ENCODE data around the gene THBS3. TPM values are rescaled to one million over a fixed set of nuclear protein-coding genes. Genes with fewer than 3 reads are reported as not detected.
"Not testable (repeated sequence)": the region's sequence is repeated elsewhere in the genome, so short reads cannot be mapped to it uniquely, and the experiment has no call there.

Gene THBS3
- total RNA-seq, 2 experiments from 2014 or later, result 11.1 to 28.7 TPM

GRCh38 chr1:155247667-155248553 lies 40.2 kb upstream of the THBS3 start:
- H3K4me1 ChIP-seq (ENCODE audit: insufficient read depth, low read length, poor library complexity, severe bottlenecking), result peaks cover 27% of the 10 kb centered on the region
- H4K20me1 ChIP-seq (ENCODE audit: insufficient read depth, low read length), result no peaks in the 10 kb centered on the region
- peaks cover 14% of the 10 kb centered on the region; the same call in 1 of the 2 replicates for H3K79me2 ChIP-seq (ENCODE audit: insufficient read depth, low read depth, low read length)
- ChIA-PET CTCF (ENCODE audit: unreplicated experiment) (no interaction called here), POLR2A (interaction anchor here (0.5 kb wide), 1 partner anchor 102 kb away, joined by 6 read pairs; no protein-coding TSS in a partner anchor)
- no peak overlapping the region for H3K4me3 ChIP-seq (ENCODE audit: low read depth, low read length, poor library complexity, severe bottlenecking)
- H3K36me3 ChIP-seq (ENCODE audit: insufficient read depth, low read length), result peaks cover 7% of the 10 kb centered on the region; the same call in 1 of the 2 replicates
- no peaks in the 10 kb centered on the region for H3K9me3 ChIP-seq (ENCODE audit: low read length)
- no peak for DNase-seq (ENCODE audit: low spot score)
- no peaks in the 10 kb centered on the region for H3K9me2 ChIP-seq (ENCODE audit: insufficient read depth, low read length)
- no peak overlapping the region for H2AFZ ChIP-seq (ENCODE audit: low read length)
- no TSS peak for BruUV-seq (replicated peaks)
- H3K4me2 ChIP-seq (ENCODE audit: low read length), result no peak overlapping the region
- no peak overlapping the region for H3K27ac ChIP-seq (ENCODE audit: low read depth, low read length, poor library complexity, severe bottlenecking)
- intact Hi-C loops (cut with micrococcal nuclease; ENCODE audit: unreplicated experiment), result no loop called here
- TF ChIP-seq CTCF (conservative IDR thresholded peaks at IDR 0.05; ENCODE audit: low read length), result no peak
- no peak for TF ChIP-seq EZH2phosphoT487 (IDR thresholded peaks at IDR 0.05; ENCODE audit: borderline replicate concordance, low read depth, low read length)

GRCh38 chr1:155246796-155247195 lies 39.1 kb upstream of the THBS3 start:
- H3K9me3 ChIP-seq (ENCODE audit: low read length); H3K27ac ChIP-seq (ENCODE audit: low read depth, low read length, poor library complexity, severe bottlenecking); H3K4me3 ChIP-seq (ENCODE audit: low read depth, low read length, poor library complexity, severe bottlenecking); POLR2A ChIA-PET; H3K9me2 ChIP-seq (ENCODE audit: insufficient read depth, low read length); BruUV-seq (replicated peaks); intact Hi-C loops (cut with micrococcal nuclease; ENCODE audit: unreplicated experiment); DNase-seq (ENCODE audit: low spot score); CTCF ChIA-PET (ENCODE audit: unreplicated experiment); H4K20me1 ChIP-seq (ENCODE audit: insufficient read depth, low read length); H3K4me2 ChIP-seq (ENCODE audit: low read length); H3K36me3 ChIP-seq (ENCODE audit: insufficient read depth, low read length); H2AFZ ChIP-seq (ENCODE audit: low read length): not testable (repeated sequence)
- Histone ChIP-seq H3K79me2 (ENCODE audit: insufficient read depth, low read depth, low read length) (peaks cover 16% of the 10 kb centered on the region; the same call in 1 of the 2 replicates), H3K4me1 (ENCODE audit: insufficient read depth, low read length, poor library complexity, severe bottlenecking) (peaks cover 38% of the 10 kb centered on the region)

- Histone ChIP-seq H3K36me3 (ENCODE audit: insufficient read depth, low read length) (0 out of 2 replicates have a peak, but pooled peaks cover 7% of the 10 kb centered on the region), H3K4me1 (ENCODE audit: insufficient read depth, low read length, poor library complexity, severe bottlenecking) (peaks cover 42% of the 10 kb centered on the region), H3K79me2 (ENCODE audit: insufficient read depth, low read depth, low read length) (peaks cover 16% of the 10 kb centered on the region; the same call in 1 of the 2 replicates), H4K20me1 (ENCODE audit: insufficient read depth, low read length) (no peaks in the 10 kb centered on the region), H3K9me3 (ENCODE audit: low read length) (no peaks in the 10 kb centered on the region), H3K4me2 (ENCODE audit: low read length) (peak overlapping the region; percentile 67), H3K9me2 (ENCODE audit: insufficient read depth, low read length) (no peaks in the 10 kb centered on the region), H3K27ac (ENCODE audit: low read depth, low read length, poor library complexity, severe bottlenecking) (peak overlapping the region; percentile 66), H2AFZ (ENCODE audit: low read length) (peak overlapping the region; percentile 47; the same call in 1 of the 2 replicates), H3K4me3 (ENCODE audit: low read depth, low read length, poor library complexity, severe bottlenecking) (peak overlapping the region; percentile 56)
- ChIA-PET CTCF (ENCODE audit: unreplicated experiment) (interaction anchor here (0.8 kb wide), 1 partner anchor 279 kb away, joined by 4 read pairs; no protein-coding TSS in a partner anchor), POLR2A (interaction anchor here (0.7 to 1.2 kb wide), 5 partner anchors 20 to 203 kb away, joined by 3 to 4 read pairs (median 3); partner anchors contain the start of gene FDPS)
- BruUV-seq (replicated peaks), result TSS peak; percentile 98
- intact Hi-C loops (cut with micrococcal nuclease; ENCODE audit: unreplicated experiment), result no loop called here
- no peak for TF ChIP-seq EZH2phosphoT487 (IDR thresholded peaks at IDR 0.05; ENCODE audit: borderline replicate concordance, low read depth, low read length)
- TF ChIP-seq CTCF (conservative IDR thresholded peaks at IDR 0.05; ENCODE audit: low read length), result no peak
- no peak for DNase-seq (ENCODE audit: low spot score)
Observed at GRCh38 chr1:155245163-155245524, 37.4 kb upstream of the THBS3 start.
